Retinal pigment epithelial cell (primary cell): Measurements from ENCODE around the gene UST.
"Not testable (repeated sequence)": the region's sequence is repeated elsewhere in the genome, so short reads cannot be mapped to it uniquely, and the experiment has no call there.

Source experiments
- DNase-seq: peaks from one replicate; pipeline ENCODE4 v3.0.0-alpha.2; 2010; ENCODE audit warnings: low read depth
- H3K4me3 ChIP-seq: 2 replicates; pipeline ENCODE4 v1.5.1; 2011; ENCODE audit warnings: mild to moderate bottlenecking, low read length, control low read depth, moderate library complexity
- CTCF ChIP-seq: conservative IDR thresholded peaks from 2 replicates; pipeline ENCODE4 v1.5.1; 2011; ENCODE audit warnings: low read depth, low read length, control low read depth, inconsistent platforms

The UST gene

GRCh38 chr6:148968771-148969602 is 222.2 kb downstream of the UST start:
- H3K4me3 ChIP-seq = no peak overlapping the region
- no peak for TF ChIP-seq CTCF
- no peak for DNase-seq

GRCh38 chr6:148969603-148970061 is 222.8 kb downstream of the UST start:
- DNase-seq = no peak
- no peak for TF ChIP-seq CTCF
- no peak overlapping the region for H3K4me3 ChIP-seq

GRCh38 chr6:148971031-148971927 is 224.4 kb downstream of the UST start:
- TF ChIP-seq CTCF = no peak
- H3K4me3 ChIP-seq = no peak overlapping the region
- no peak for DNase-seq

DNA sequence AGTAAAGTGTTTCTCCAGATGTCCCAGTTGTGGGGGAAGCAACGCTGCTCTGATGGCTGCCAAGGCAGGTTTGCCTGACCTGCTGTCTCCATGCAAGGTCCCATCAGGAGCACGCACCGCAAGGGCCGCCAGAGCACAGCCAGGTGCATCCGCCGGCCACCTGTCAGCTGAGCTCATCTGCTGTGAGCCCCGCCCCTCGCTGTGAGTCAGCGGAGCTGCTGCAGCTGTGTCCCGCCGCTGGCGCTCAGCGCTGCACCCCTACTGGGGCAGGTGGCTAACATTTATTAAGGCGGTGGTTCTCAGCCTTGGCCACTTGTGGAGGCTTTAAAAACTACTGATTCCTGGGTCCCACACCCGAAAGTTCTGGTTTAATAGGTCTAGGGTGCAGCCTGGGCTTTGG is 225.7 kb downstream of the UST start:
- DNase-seq = no peak
- H3K4me3 ChIP-seq = no peak overlapping the region
- TF ChIP-seq CTCF = no peak

DNA sequence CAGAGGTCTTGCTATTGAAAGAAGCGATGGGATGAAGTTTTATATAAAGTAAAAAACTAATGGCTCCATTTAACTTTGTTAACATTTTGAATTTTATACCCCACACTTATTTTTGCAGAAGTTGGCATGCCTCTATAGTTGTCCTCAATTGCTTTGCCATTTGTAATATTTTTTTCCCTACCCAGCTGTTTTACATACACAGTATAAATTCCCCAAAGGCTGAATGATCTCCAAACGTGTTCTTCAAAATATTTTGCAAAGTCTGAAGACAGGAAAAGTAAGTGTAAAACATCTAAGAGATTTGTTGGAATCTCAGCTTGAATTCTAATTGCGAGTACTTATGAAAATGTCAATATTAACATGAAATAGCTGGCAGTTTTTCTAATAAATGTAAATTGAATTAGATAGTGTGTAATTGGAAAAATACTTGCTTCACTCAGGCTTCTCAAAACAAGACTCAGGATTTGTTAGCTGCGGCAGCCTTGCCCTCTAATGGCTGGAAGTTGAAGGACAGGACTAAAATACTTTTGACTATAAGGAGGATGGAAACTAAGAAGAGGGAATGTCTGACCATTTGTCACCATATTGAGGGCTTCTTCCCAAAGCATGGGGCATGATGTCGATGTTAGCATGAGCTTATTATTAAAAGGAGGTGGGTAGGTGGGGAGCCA is 226.8 kb downstream of the UST start:
- peak; percentile 69 for TF ChIP-seq CTCF
- DNase-seq = no peak
- H3K4me3 ChIP-seq = no peak overlapping the region

DNA sequence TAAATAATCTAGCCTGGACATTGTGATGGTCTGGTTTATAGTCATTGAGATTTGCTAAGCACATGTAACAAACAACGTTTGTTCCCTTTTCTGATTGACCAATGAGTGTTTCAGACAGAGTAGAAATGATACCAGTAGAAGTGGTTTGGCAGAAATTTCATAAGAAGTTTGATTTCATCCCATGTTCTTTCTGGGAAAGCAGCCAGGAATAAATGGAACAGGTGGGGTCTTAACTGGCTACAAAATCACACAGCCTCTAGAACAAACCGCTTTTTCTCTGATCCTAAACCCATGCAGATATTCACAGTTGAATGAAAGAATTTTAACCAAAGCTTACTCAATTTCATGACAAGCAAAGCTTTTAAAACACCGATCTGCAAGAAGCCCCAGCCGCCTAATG is 227.5 kb downstream of the UST start:
- DNase-seq = no peak
- no peak overlapping the region for H3K4me3 ChIP-seq
- no peak for TF ChIP-seq CTCF

DNA sequence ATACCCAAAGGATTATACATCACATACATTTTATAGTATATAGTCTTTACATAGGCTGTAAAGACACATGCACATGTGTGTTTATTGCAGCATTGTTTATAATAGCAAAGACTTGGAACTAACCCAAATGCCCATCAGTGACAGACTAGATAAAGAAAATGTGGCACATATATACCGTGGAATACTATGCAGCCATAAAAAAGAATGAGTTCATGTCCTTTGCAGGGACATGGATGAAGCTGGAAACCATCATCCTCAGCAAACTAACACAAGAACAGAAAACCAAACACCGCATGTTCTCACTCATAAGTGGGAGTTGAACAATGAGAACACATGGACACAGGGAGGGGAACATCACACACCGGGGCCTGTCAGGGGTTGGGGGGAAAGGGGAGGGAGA is 231.5 kb downstream of the UST start:
- DNase-seq = not testable (repeated sequence)

More for the DNA sequence above, 231.5 kb downstream of the UST start:
- H3K4me3 ChIP-seq = not testable (repeated sequence)
